HTERT RPE-1 (cell line): ENCODE measurements around the gene TBC1D3C.
"Not testable (repeated sequence)": the region's sequence is repeated elsewhere in the genome, so short reads cannot be mapped to it uniquely, and the experiment has no call there.

Source experiments
- in situ Hi-C: fragments of 300-500 bp; cut with MboI; formaldehyde crosslinking; loops from 4 replicates; pipeline ENCODE4 v1.14.3; 2020; ENCODE audit warnings: low sequenced_read_pairs

TBC1D3C gene

GRCh38 chr17:38068534-38068933, at the start of gene TBC1D3C:
Gene TBC1D3C (minus strand): TSS chr17:38068634. CDS start chr17:38067066, 1,568 bp downstream.
- in situ Hi-C loops: not testable (repeated sequence)

GRCh38 chr17:38099262-38099661, 30.8 kb upstream of the TBC1D3C start:
- in situ Hi-C loops: not testable (repeated sequence)

GRCh38 chr17:38094059-38094694, 25.7 kb upstream of the TBC1D3C start:
- in situ Hi-C loops: not testable (repeated sequence)

- in situ Hi-C loops: not testable (repeated sequence)
Measured at GRCh38 chr17:38088120-38088519, 19.7 kb upstream of the TBC1D3C start.

- in situ Hi-C loops: not testable (repeated sequence)
Measured at GRCh38 chr17:38087344-38087743, 18.9 kb upstream of the TBC1D3C start.
